Measurements from ENCODE around the gene NCK2.
A peak's percentile ranks its signal among the peaks of the same experiment; 100 is the strongest.

NCK2 gene

GRCh38 chr2:105718846-105719481 is 25.7 kb upstream of the NCK2 start:
- Histone ChIP-seq H3K4me2 (no peak overlapping the region), H3K27me3 (no peaks in the 10 kb centered on the region), H4K20me1 (no peaks in the 10 kb centered on the region), H3K36me3 (no peaks in the 10 kb centered on the region), H3K4me1 (no peaks in the 10 kb centered on the region), H3K27ac (no peak overlapping the region), H3K9ac (no peak overlapping the region), H3K9me3 (no peaks in the 10 kb centered on the region), H3K4me3 (no peak overlapping the region)
- TF ChIP-seq Cebpa-rat (IDR thresholded peaks at IDR 0.05), result no peak

- Histone ChIP-seq H3K36me3 (no peaks in the 10 kb centered on the region), H3K27ac (no peak overlapping the region), H3K4me1 (no peaks in the 10 kb centered on the region), H3K9me3 (peaks cover 6% of the 10 kb centered on the region), H3K27me3 (no peaks in the 10 kb centered on the region), H3K9ac (no peak overlapping the region), H4K20me1 (no peaks in the 10 kb centered on the region), H3K4me2 (no peak overlapping the region), H3K4me3 (no peak overlapping the region)
- TF ChIP-seq Cebpa-rat (IDR thresholded peaks at IDR 0.05), result no peak
These were observed 22.7 kb upstream of the NCK2 start for GRCh38 chr2:105721991-105722511.

GRCh38 chr2:105722726-105723297 is 21.9 kb upstream of the NCK2 start:
- H3K27me3 ChIP-seq, result no peaks in the 10 kb centered on the region
- H3K27ac ChIP-seq, result no peak overlapping the region
- H3K4me1 ChIP-seq, result no peaks in the 10 kb centered on the region
- no peak overlapping the region for H3K9ac ChIP-seq
- H3K36me3 ChIP-seq, result no peaks in the 10 kb centered on the region
- H3K9me3 ChIP-seq, result peaks cover 14% of the 10 kb centered on the region
- TF ChIP-seq Cebpa-rat (IDR thresholded peaks at IDR 0.05), result no peak
- H3K4me2 ChIP-seq, result no peak overlapping the region
- H3K4me3 ChIP-seq, result no peak overlapping the region
- no peaks in the 10 kb centered on the region for H4K20me1 ChIP-seq

- no peaks in the 10 kb centered on the region for H3K36me3 ChIP-seq
- H3K4me2 ChIP-seq, result no peak overlapping the region
- no peaks in the 10 kb centered on the region for H3K4me1 ChIP-seq
- H4K20me1 ChIP-seq, result no peaks in the 10 kb centered on the region
- H3K9me3 ChIP-seq, result peaks cover 19% of the 10 kb centered on the region
- TF ChIP-seq Cebpa-rat (IDR thresholded peaks at IDR 0.05), result no peak
- no peak overlapping the region for H3K9ac ChIP-seq
- no peaks in the 10 kb centered on the region for H3K27me3 ChIP-seq
- no peak overlapping the region for H3K27ac ChIP-seq
- H3K4me3 ChIP-seq, result no peak overlapping the region
These were observed 21.3 kb upstream of the NCK2 start for GRCh38 chr2:105723431-105723830.

GRCh38 chr2:105725388-105725787 is 19.3 kb upstream of the NCK2 start:
- Histone ChIP-seq H3K36me3 (no peaks in the 10 kb centered on the region), H3K27me3 (no peaks in the 10 kb centered on the region), H3K4me1 (no peaks in the 10 kb centered on the region), H3K9ac (no peak overlapping the region), H3K4me2 (no peak overlapping the region), H3K4me3 (no peak overlapping the region), H3K27ac (no peak overlapping the region), H4K20me1 (no peaks in the 10 kb centered on the region), H3K9me3 (peaks cover 25% of the 10 kb centered on the region)
- no peak for TF ChIP-seq Cebpa-rat (IDR thresholded peaks at IDR 0.05)

- Histone ChIP-seq H3K27ac (no peak overlapping the region), H3K36me3 (no peaks in the 10 kb centered on the region), H3K9me3 (peaks cover 25% of the 10 kb centered on the region), H3K4me2 (no peak overlapping the region), H3K27me3 (no peaks in the 10 kb centered on the region), H3K4me1 (peaks cover 42% of the 10 kb centered on the region), H3K4me3 (no peak overlapping the region), H4K20me1 (no peaks in the 10 kb centered on the region), H3K9ac (no peak overlapping the region)
- TF ChIP-seq Cebpa-rat (IDR thresholded peaks at IDR 0.05), result no peak
These were observed 14.5 kb upstream of the NCK2 start for GRCh38 chr2:105730170-105730569.

- peaks cover 50% of the 10 kb centered on the region for H3K4me1 ChIP-seq
- no peaks in the 10 kb centered on the region for H3K36me3 ChIP-seq
- H3K27ac ChIP-seq, result no peak overlapping the region
- peaks cover 36% of the 10 kb centered on the region for H3K9me3 ChIP-seq
- no peak for TF ChIP-seq Cebpa-rat (IDR thresholded peaks at IDR 0.05)
- H4K20me1 ChIP-seq, result no peaks in the 10 kb centered on the region
- H3K9ac ChIP-seq, result no peak overlapping the region
- peak overlapping the region; percentile 81 for H3K4me2 ChIP-seq
- H3K27me3 ChIP-seq, result no peaks in the 10 kb centered on the region
- H3K4me3 ChIP-seq, result no peak overlapping the region
These were observed 13.2 kb upstream of the NCK2 start for GRCh38 chr2:105731511-105731910.

GRCh38 chr2:105732101-105732500 is 12.6 kb upstream of the NCK2 start:
- H3K9me3 ChIP-seq, result peaks cover 30% of the 10 kb centered on the region
- H3K27me3 ChIP-seq, result no peaks in the 10 kb centered on the region
- H3K4me3 ChIP-seq, result no peak overlapping the region
- H3K9ac ChIP-seq, result no peak overlapping the region
- H4K20me1 ChIP-seq, result no peaks in the 10 kb centered on the region
- H3K4me1 ChIP-seq, result peaks cover 50% of the 10 kb centered on the region
- no peak overlapping the region for H3K27ac ChIP-seq
- TF ChIP-seq Cebpa-rat (IDR thresholded peaks at IDR 0.05), result no peak
- H3K4me2 ChIP-seq, result peak overlapping the region; percentile 81
- H3K36me3 ChIP-seq, result no peaks in the 10 kb centered on the region

GRCh38 chr2:105732955-105733607 is 11.6 kb upstream of the NCK2 start:
- no peak for TF ChIP-seq Cebpa-rat (IDR thresholded peaks at IDR 0.05)

GRCh38 chr2:105733875-105734274 is 10.8 kb upstream of the NCK2 start:
- Histone ChIP-seq H3K27me3 (no peaks in the 10 kb centered on the region), H3K4me3 (no peak overlapping the region), H3K9ac (no peak overlapping the region), H3K9me3 (peaks cover 17% of the 10 kb centered on the region), H3K4me1 (peaks cover 61% of the 10 kb centered on the region), H3K27ac (no peak overlapping the region), H3K36me3 (no peaks in the 10 kb centered on the region), H3K4me2 (peak overlapping the region; percentile 81), H4K20me1 (no peaks in the 10 kb centered on the region)
- no peak for TF ChIP-seq Cebpa-rat (IDR thresholded peaks at IDR 0.05)

More at GRCh38 chr2:105732955-105733607, 11.6 kb upstream of the NCK2 start:
- H3K9me3 ChIP-seq, result peaks cover 20% of the 10 kb centered on the region
- peak overlapping the region; percentile 81 for H3K4me2 ChIP-seq
- no peak overlapping the region for H3K27ac ChIP-seq
- peaks cover 53% of the 10 kb centered on the region for H3K4me1 ChIP-seq
- no peaks in the 10 kb centered on the region for H3K27me3 ChIP-seq
- H4K20me1 ChIP-seq, result no peaks in the 10 kb centered on the region
- no peaks in the 10 kb centered on the region for H3K36me3 ChIP-seq
- H3K9ac ChIP-seq, result peak overlapping the region; percentile 53
- H3K4me3 ChIP-seq, result peak overlapping the region; percentile 14; the same call in 1 of the 2 replicates

Measured in BLaER1 (cell line).